WTC11 (cell line): ENCODE results near the gene DNM3. TPM values are rescaled to one million over a fixed set of nuclear protein-coding genes. Genes with fewer than 3 reads are reported as not detected.
A peak's percentile ranks its signal among the peaks of the same experiment; 100 is the strongest.

Experiments
- ATAC-seq: fragments of 200-7000 bp; cut with Tn5 transposase; 2 replicates; pipeline ENCODE4 v1.10.0; 2021; ENCODE audit warnings: mild to moderate bottlenecking, moderate library complexity
- CTCF ChIA-PET: fragments of 300-600 bp; sonication (Branson Sonifier 250); formaldehyde crosslinking; loops from one replicate; lab custom pipeline; 2021; ENCODE audit warnings: antibody characterized with exemption; lab: Charles Lee
- POLR2A ChIA-PET: fragments of 350-600 bp; sonication (Branson Sonifier 250); formaldehyde crosslinking; loops from one replicate; lab custom pipeline; 2021; ENCODE audit warnings: antibody characterized with exemption; lab: Charles Lee
- DNase-seq: peaks from one replicate; pipeline ENCODE4 v3.0.0; 2021; ENCODE audit warnings: low spot score
- H3K27ac Mint-ChIP-seq: 2 replicates; pipeline ENCODE4 v1.8.0; 2021; ENCODE audit warnings: mixed read lengths
- H3K27me3 Mint-ChIP-seq: 2 replicates; pipeline ENCODE4 v1.8.0; 2021; ENCODE audit warnings: low read depth, mild to moderate bottlenecking, moderate library complexity, mixed read lengths
- H3K36me3 Mint-ChIP-seq: 2 replicates; pipeline ENCODE4 v1.8.0; 2021; ENCODE audit warnings: mixed read lengths
- H3K4me1 Mint-ChIP-seq: 2 replicates; pipeline ENCODE4 v1.8.0; 2022; ENCODE audit warnings: mixed read lengths
- H3K4me3 Mint-ChIP-seq: 2 replicates; pipeline ENCODE4 v1.8.0; 2021; ENCODE audit warnings: mild to moderate bottlenecking, moderate library complexity, mixed read lengths
- H3K9me3 Mint-ChIP-seq: 2 replicates; pipeline ENCODE4 v1.8.0; 2021; ENCODE audit warnings: mixed read lengths
- CBFB ChIP-seq: sonication (generic); formaldehyde crosslinking; IDR thresholded peaks from 2 replicates; pipeline ENCODE4 v1.8.1; 2022; ENCODE audit warnings: mild to moderate bottlenecking, low read depth, missing genetic modification reagents
- CREB1 ChIP-seq: sonication (generic); formaldehyde crosslinking; IDR thresholded peaks from 2 replicates; pipeline ENCODE4 v1.8.0; 2023; ENCODE audit warnings: mild to moderate bottlenecking, missing genetic modification reagents
- ESRRA ChIP-seq: sonication (generic); formaldehyde crosslinking; IDR thresholded peaks from 2 replicates; pipeline ENCODE4 v1.8.1; 2022; ENCODE audit warnings: mild to moderate bottlenecking, missing genetic modification reagents, borderline replicate concordance
- FOXP4 ChIP-seq: sonication (generic); formaldehyde crosslinking; IDR thresholded peaks from 2 replicates; pipeline ENCODE4 v1.8.0; 2022; ENCODE audit warnings: mild to moderate bottlenecking, missing genetic modification reagents
- JUN ChIP-seq: sonication (generic); formaldehyde crosslinking; IDR thresholded peaks from 2 replicates; pipeline ENCODE4 v1.8.0; 2023; ENCODE audit warnings: mild to moderate bottlenecking, missing genetic modification reagents
- NR3C1 ChIP-seq: sonication (generic); formaldehyde crosslinking; conservative IDR thresholded peaks from 2 replicates; pipeline ENCODE4 v1.8.1; 2023; ENCODE audit warnings: low read depth, mild to moderate bottlenecking, missing genetic modification reagents
- TCF7 ChIP-seq: sonication (generic); formaldehyde crosslinking; IDR thresholded peaks from 2 replicates; pipeline ENCODE4 v1.8.0; 2022; ENCODE audit warnings: mild to moderate bottlenecking, low read depth, missing genetic modification reagents, moderate library complexity
- TEAD1 ChIP-seq: sonication (generic); formaldehyde crosslinking; IDR thresholded peaks from 2 replicates; pipeline ENCODE4 v1.8.0; 2022; ENCODE audit warnings: mild to moderate bottlenecking, missing genetic modification reagents
- TP53 ChIP-seq: sonication (generic); formaldehyde crosslinking; IDR thresholded peaks from 2 replicates; pipeline ENCODE4 v1.8.1; 2023; ENCODE audit warnings: mild to moderate bottlenecking, missing genetic modification reagents
- ZNF425 ChIP-seq: fragments of 250-450 bp; sonication (Bioruptor Pico); conservative IDR thresholded peaks from 2 replicates; pipeline ENCODE4 v1.9.0; 2021; ENCODE audit warnings: mild to moderate bottlenecking
- ZSCAN18 ChIP-seq: fragments of 250-450 bp; sonication (Bioruptor Pico); IDR thresholded peaks from 2 replicates; pipeline ENCODE4 v2.1.2; 2022; ENCODE audit warnings: mild to moderate bottlenecking, moderate library complexity
- total RNA-seq: library from RNA; stranded (reverse); gene quantifications from 3 replicates; pipeline ENCODE4 v1.2.3, GENCODE V29; 2021
- TF ChIP-seq, protein P1 (sequence below): fragments of 250-450 bp; sonication (Bioruptor Pico); IDR thresholded peaks from 2 replicates; pipeline ENCODE4 v1.8.0; 2021; ENCODE audit warnings: mild to moderate bottlenecking
- TF ChIP-seq, protein P2 (sequence below): sonication (generic); formaldehyde crosslinking; IDR thresholded peaks from 2 replicates; pipeline ENCODE4 v1.8.1; 2022; ENCODE audit warnings: mild to moderate bottlenecking, moderate library complexity, missing genetic modification reagents
- TF ChIP-seq, protein P3 (sequence below): fragments of 200-600 bp; IDR thresholded peaks from 2 replicates; pipeline ENCODE4 v1.8.0; 2022; ENCODE audit warnings: antibody characterized with exemption
- TF ChIP-seq, protein P4 (sequence below): sonication (generic); formaldehyde crosslinking; IDR thresholded peaks from 2 replicates; pipeline ENCODE4 v1.8.1; 2022; ENCODE audit warnings: low read depth, mild to moderate bottlenecking, moderate library complexity, missing genetic modification reagents, borderline replicate concordance
- TF ChIP-seq, protein P5 (sequence below): sonication (generic); formaldehyde crosslinking; IDR thresholded peaks from 2 replicates; pipeline ENCODE4 v1.8.1; 2023; ENCODE audit warnings: mild to moderate bottlenecking, missing genetic modification reagents
- TF ChIP-seq, protein P6 (sequence below): sonication (generic); formaldehyde crosslinking; IDR thresholded peaks from 2 replicates; pipeline ENCODE4 v1.8.1; 2022; ENCODE audit warnings: low read depth, missing genetic modification reagents, borderline replicate concordance

DNM3 gene
- total RNA-seq, 1 experiment from 2014 or later = 1.9 TPM

- TF ChIP-seq FOXP4 (CRISPR knock-in tag) = no peak
- TF ChIP-seq ZSCAN18 = no peak
- TF ChIP-seq, all 79 proteins: peak for 0
These were observed 247.0 kb downstream of the DNM3 start (continued) for GRCh38 chr1:172088256-172088655.

DNA sequence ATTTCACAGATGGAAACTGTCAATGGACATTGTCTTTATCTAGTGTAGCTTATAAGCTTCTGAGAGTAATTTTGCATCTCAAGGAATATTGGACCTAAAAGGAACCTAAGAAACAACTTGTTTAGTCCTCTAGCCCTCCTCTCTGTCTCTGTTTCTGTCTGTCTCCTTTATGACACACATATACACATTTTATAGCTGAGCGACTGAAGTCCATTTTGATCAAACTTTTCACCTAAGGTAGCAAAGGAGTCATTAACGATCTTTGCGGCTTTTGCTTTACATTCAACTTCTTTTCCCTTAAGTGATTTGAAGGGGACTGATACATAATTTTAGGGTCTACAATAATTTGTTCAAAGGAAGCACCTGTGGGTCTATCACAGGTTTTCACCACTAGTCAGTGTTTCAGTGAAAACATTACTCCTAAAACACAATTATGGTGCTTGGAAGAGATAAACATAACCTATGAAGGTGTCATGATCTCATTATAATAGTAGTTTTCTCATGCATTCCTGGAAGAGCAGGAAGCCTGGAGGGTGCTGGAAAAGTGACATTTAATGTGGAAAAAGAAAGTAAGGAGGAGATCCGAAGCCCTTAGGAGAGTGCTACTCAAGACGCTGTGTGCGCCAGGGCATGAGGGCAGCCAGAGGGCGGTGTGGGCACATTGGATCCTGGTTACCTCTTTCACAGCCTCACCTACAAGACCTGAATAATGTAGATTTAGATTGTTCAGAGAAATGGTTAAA lies 248.6 kb downstream of the DNM3 start:
- H3K9me3 Mint-ChIP-seq = no peaks in the 10 kb centered on the region
- no peaks in the 10 kb centered on the region for H3K27me3 Mint-ChIP-seq
- H3K4me3 Mint-ChIP-seq = no peak overlapping the region
- DNase-seq (peak; percentile 71), ATAC-seq (peak; percentile 96)
- TF ChIP-seq, protein P1, sequence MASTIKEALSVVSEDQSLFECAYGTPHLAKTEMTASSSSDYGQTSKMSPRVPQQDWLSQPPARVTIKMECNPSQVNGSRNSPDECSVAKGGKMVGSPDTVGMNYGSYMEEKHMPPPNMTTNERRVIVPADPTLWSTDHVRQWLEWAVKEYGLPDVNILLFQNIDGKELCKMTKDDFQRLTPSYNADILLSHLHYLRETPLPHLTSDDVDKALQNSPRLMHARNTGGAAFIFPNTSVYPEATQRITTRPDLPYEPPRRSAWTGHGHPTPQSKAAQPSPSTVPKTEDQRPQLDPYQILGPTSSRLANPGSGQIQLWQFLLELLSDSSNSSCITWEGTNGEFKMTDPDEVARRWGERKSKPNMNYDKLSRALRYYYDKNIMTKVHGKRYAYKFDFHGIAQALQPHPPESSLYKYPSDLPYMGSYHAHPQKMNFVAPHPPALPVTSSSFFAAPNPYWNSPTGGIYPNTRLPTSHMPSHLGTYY (CRISPR knock-in tag) = no peak
- TF ChIP-seq, protein P2, sequence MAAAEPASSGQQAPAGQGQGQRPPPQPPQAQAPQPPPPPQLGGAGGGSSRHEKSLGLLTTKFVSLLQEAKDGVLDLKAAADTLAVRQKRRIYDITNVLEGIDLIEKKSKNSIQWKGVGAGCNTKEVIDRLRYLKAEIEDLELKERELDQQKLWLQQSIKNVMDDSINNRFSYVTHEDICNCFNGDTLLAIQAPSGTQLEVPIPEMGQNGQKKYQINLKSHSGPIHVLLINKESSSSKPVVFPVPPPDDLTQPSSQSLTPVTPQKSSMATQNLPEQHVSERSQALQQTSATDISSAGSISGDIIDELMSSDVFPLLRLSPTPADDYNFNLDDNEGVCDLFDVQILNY = no peak
- TF ChIP-seq NR3C1 (no peak), JUN (no peak), CBFB (CRISPR knock-in tag) (no peak), TEAD1 (CRISPR knock-in tag) (no peak)
- TF ChIP-seq, protein P3, sequence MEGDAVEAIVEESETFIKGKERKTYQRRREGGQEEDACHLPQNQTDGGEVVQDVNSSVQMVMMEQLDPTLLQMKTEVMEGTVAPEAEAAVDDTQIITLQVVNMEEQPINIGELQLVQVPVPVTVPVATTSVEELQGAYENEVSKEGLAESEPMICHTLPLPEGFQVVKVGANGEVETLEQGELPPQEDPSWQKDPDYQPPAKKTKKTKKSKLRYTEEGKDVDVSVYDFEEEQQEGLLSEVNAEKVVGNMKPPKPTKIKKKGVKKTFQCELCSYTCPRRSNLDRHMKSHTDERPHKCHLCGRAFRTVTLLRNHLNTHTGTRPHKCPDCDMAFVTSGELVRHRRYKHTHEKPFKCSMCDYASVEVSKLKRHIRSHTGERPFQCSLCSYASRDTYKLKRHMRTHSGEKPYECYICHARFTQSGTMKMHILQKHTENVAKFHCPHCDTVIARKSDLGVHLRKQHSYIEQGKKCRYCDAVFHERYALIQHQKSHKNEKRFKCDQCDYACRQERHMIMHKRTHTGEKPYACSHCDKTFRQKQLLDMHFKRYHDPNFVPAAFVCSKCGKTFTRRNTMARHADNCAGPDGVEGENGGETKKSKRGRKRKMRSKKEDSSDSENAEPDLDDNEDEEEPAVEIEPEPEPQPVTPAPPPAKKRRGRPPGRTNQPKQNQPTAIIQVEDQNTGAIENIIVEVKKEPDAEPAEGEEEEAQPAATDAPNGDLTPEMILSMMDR = peak; percentile 40; the same call in 1 of the 2 replicates
- TF ChIP-seq, all 79 proteins: peak for 1
- ChIA-PET POLR2A (no interaction called here), CTCF (interaction anchor here (2.3 kb wide), 1 partner anchor 310 kb away, joined by 8 read pairs; no protein-coding TSS in a partner anchor)
- H3K36me3 Mint-ChIP-seq = no peaks in the 10 kb centered on the region
- H3K27ac Mint-ChIP-seq = no peak overlapping the region
- peaks cover 31% of the 10 kb centered on the region for H3K4me1 Mint-ChIP-seq

GRCh38 chr1:172090511-172090817 lies 249.2 kb downstream of the DNM3 start:
- CTCF ChIA-PET = interaction anchor here (2.3 kb wide), 1 partner anchor 309 kb away, joined by 8 read pairs; no protein-coding TSS in a partner anchor
- Mint-ChIP-seq H3K36me3 (no peaks in the 10 kb centered on the region), H3K27me3 (no peaks in the 10 kb centered on the region), H3K4me1 (peaks cover 31% of the 10 kb centered on the region), H3K27ac (no peak overlapping the region), H3K9me3 (no peaks in the 10 kb centered on the region), H3K4me3 (no peak overlapping the region)
- POLR2A ChIA-PET = no interaction called here
- no peak for ATAC-seq
- DNase-seq = no peak
- TF ChIP-seq ZNF425 (no peak), ESRRA (no peak), CREB1 (CRISPR knock-in tag) (no peak), TCF7 (no peak), TP53 (no peak)
- TF ChIP-seq, protein P4, sequence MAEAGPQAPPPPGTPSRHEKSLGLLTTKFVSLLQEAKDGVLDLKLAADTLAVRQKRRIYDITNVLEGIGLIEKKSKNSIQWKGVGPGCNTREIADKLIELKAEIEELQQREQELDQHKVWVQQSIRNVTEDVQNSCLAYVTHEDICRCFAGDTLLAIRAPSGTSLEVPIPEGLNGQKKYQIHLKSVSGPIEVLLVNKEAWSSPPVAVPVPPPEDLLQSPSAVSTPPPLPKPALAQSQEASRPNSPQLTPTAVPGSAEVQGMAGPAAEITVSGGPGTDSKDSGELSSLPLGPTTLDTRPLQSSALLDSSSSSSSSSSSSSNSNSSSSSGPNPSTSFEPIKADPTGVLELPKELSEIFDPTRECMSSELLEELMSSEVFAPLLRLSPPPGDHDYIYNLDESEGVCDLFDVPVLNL (CRISPR knock-in tag) = no peak
- TF ChIP-seq, protein P5, sequence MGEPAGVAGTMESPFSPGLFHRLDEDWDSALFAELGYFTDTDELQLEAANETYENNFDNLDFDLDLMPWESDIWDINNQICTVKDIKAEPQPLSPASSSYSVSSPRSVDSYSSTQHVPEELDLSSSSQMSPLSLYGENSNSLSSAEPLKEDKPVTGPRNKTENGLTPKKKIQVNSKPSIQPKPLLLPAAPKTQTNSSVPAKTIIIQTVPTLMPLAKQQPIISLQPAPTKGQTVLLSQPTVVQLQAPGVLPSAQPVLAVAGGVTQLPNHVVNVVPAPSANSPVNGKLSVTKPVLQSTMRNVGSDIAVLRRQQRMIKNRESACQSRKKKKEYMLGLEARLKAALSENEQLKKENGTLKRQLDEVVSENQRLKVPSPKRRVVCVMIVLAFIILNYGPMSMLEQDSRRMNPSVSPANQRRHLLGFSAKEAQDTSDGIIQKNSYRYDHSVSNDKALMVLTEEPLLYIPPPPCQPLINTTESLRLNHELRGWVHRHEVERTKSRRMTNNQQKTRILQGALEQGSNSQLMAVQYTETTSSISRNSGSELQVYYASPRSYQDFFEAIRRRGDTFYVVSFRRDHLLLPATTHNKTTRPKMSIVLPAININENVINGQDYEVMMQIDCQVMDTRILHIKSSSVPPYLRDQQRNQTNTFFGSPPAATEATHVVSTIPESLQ (CRISPR knock-in tag) = no peak
- TF ChIP-seq, protein P6, sequence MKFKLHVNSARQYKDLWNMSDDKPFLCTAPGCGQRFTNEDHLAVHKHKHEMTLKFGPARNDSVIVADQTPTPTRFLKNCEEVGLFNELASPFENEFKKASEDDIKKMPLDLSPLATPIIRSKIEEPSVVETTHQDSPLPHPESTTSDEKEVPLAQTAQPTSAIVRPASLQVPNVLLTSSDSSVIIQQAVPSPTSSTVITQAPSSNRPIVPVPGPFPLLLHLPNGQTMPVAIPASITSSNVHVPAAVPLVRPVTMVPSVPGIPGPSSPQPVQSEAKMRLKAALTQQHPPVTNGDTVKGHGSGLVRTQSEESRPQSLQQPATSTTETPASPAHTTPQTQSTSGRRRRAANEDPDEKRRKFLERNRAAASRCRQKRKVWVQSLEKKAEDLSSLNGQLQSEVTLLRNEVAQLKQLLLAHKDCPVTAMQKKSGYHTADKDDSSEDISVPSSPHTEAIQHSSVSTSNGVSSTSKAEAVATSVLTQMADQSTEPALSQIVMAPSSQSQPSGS (CRISPR knock-in tag) = no peak
